Measurements from ENCODE around the gene TFPT.
"Not testable (repeated sequence)": the region's sequence is repeated elsewhere in the genome, so short reads cannot be mapped to it uniquely, and the experiment has no call there.

Gene TFPT

GRCh38 chr19:54121259-54121658, 5.8 kb upstream of the TFPT start:
- no peak for DNase-seq (ENCODE audit: low read depth)

GRCh38 chr19:54114340-54115108, 933 bp downstream of the TFPT start:
- DNase-seq (ENCODE audit: low read depth), result no peak

- no peak for DNase-seq (ENCODE audit: low read depth)
Observed at GRCh38 chr19:54109651-54110050, 5.8 kb downstream of the TFPT start.

- no peak for DNase-seq (ENCODE audit: low read depth)
Observed at GRCh38 chr19:54108496-54108895, 7.0 kb downstream of the TFPT start.

- DNase-seq (ENCODE audit: low read depth), result no peak
Observed at GRCh38 chr19:54107876-54108490, 7.5 kb downstream of the TFPT start.

GRCh38 chr19:54106716-54107115, 8.7 kb downstream of the TFPT start:
- no peak for DNase-seq (ENCODE audit: low read depth)

GRCh38 chr19:54105796-54106195, 9.7 kb downstream of the TFPT start:
- DNase-seq (ENCODE audit: low read depth), result no peak

GRCh38 chr19:54104998-54105715, 10.3 kb downstream of the TFPT start:
- no peak for DNase-seq (ENCODE audit: low read depth)

- DNase-seq (ENCODE audit: low read depth), result peak; percentile 98
Observed at GRCh38 chr19:54102421-54103169, 12.9 kb downstream of the TFPT start, which contains the start of gene NDUFA3. Gene NDUFA3 (plus strand): TSS chr19:54102855. CDS start chr19:54102879, 24 bp downstream.

GRCh38 chr19:54100561-54100960, 14.9 kb downstream of the TFPT start, which contains the start of gene OSCAR:
Gene OSCAR (minus strand): TSS chr19:54100803. CDS start chr19:54100792, 11 bp downstream.
- no peak for DNase-seq (ENCODE audit: low read depth)

- not testable (repeated sequence) for DNase-seq (ENCODE audit: low read depth)
Observed at GRCh38 chr19:54099903-54100255, 15.6 kb downstream of the TFPT start.

- DNase-seq (ENCODE audit: low read depth), result no peak
Observed at GRCh38 chr19:54099190-54099902, 16.1 kb downstream of the TFPT start.

GRCh38 chr19:54096617-54097106, 18.8 kb downstream of the TFPT start:
- DNase-seq (ENCODE audit: low read depth), result no peak

- DNase-seq (ENCODE audit: low read depth), result not testable (repeated sequence)
Observed at GRCh38 chr19:54095859-54096616, 19.4 kb downstream of the TFPT start.

GRCh38 chr19:54095136-54095858, 20.2 kb downstream of the TFPT start:
- no peak for DNase-seq (ENCODE audit: low read depth)

GRCh38 chr19:54094426-54095000, 20.9 kb downstream of the TFPT start:
- no peak for DNase-seq (ENCODE audit: low read depth)

GRCh38 chr19:54084410-54084809, 31.0 kb downstream of the TFPT start:
- DNase-seq (ENCODE audit: low read depth), result no peak

- no peak for DNase-seq (ENCODE audit: low read depth)
Observed at GRCh38 chr19:54081032-54081431, 34.4 kb downstream of the TFPT start, which contains the start of gene TARM1. Gene TARM1 (minus strand): TSS chr19:54081365. CDS start chr19:54081340, 25 bp downstream.

GRCh38 chr19:54077334-54077733, 38.1 kb downstream of the TFPT start:
- DNase-seq (ENCODE audit: low read depth), result no peak
